GM21360 (cell line): Measurements from ENCODE around the gene TNS3.
"Not testable (repeated sequence)": the region's sequence is repeated elsewhere in the genome, so short reads cannot be mapped to it uniquely, and the experiment has no call there.

ENCODE experiments used
- ATAC-seq: cut with Tn5 transposase; IDR thresholded peaks from one replicate; pipeline ENCODE4 v1.9.1; 2021; ENCODE audit warnings: mild to moderate bottlenecking, moderate library complexity; ENCODE audit not compliant: unreplicated experiment

The TNS3 gene

GRCh38 chr7:47273974-47274766 is 307.7 kb downstream of the TNS3 start:
- no peak for ATAC-seq

GRCh38 chr7:47273088-47273487 is 308.8 kb downstream of the TNS3 start:
- no peak for ATAC-seq

GRCh38 chr7:47271749-47272148 is 310.2 kb downstream of the TNS3 start:
- ATAC-seq = no peak

GRCh38 chr7:47268851-47269836 is 312.8 kb downstream of the TNS3 start:
- no peak for ATAC-seq

- no peak for ATAC-seq
Measured at GRCh38 chr7:47267346-47267745, 314.6 kb downstream of the TNS3 start.

- ATAC-seq = no peak
Measured at GRCh38 chr7:47266799-47267198, 315.1 kb downstream of the TNS3 start.

GRCh38 chr7:47266131-47266706 is 315.7 kb downstream of the TNS3 start:
- ATAC-seq = peak; percentile 85

GRCh38 chr7:47265621-47266020 is 316.3 kb downstream of the TNS3 start:
- no peak for ATAC-seq

- ATAC-seq = no peak
Measured at GRCh38 chr7:47264021-47264651, 317.8 kb downstream of the TNS3 start.

- no peak for ATAC-seq
Measured at GRCh38 chr7:47262881-47263280, 319.0 kb downstream of the TNS3 start.

- ATAC-seq = not testable (repeated sequence)
Measured at GRCh38 chr7:47262160-47262559, 319.8 kb downstream of the TNS3 start.

- no peak for ATAC-seq
Measured at GRCh38 chr7:47260270-47260669, 321.6 kb downstream of the TNS3 start.

GRCh38 chr7:47259682-47260081 is 322.2 kb downstream of the TNS3 start:
- ATAC-seq = no peak

- ATAC-seq = no peak
Measured at GRCh38 chr7:47258798-47259197, 323.1 kb downstream of the TNS3 start.

GRCh38 chr7:47256016-47256415 is 325.9 kb downstream of the TNS3 start:
- no peak for ATAC-seq

GRCh38 chr7:47255441-47255840 is 326.5 kb downstream of the TNS3 start:
- no peak for ATAC-seq

GRCh38 chr7:47255007-47255406 is 326.9 kb downstream of the TNS3 start:
- ATAC-seq = no peak

GRCh38 chr7:47254081-47254977 is 327.6 kb downstream of the TNS3 start:
- ATAC-seq = peak; percentile 89

GRCh38 chr7:47253650-47254080 is 328.2 kb downstream of the TNS3 start:
- peak; percentile 30 for ATAC-seq

- no peak for ATAC-seq
Measured at GRCh38 chr7:47252675-47253074, 329.2 kb downstream of the TNS3 start.
